ENCODE data around the gene STKLD1. TPM values are rescaled to one million over a fixed set of nuclear protein-coding genes. Genes with fewer than 3 reads are reported as not detected.

The STKLD1 gene
- total and polyA plus RNA-seq, 3 donors from 2014 or later = 8.4 to 33.1 (median 20.9) TPM

DNA sequence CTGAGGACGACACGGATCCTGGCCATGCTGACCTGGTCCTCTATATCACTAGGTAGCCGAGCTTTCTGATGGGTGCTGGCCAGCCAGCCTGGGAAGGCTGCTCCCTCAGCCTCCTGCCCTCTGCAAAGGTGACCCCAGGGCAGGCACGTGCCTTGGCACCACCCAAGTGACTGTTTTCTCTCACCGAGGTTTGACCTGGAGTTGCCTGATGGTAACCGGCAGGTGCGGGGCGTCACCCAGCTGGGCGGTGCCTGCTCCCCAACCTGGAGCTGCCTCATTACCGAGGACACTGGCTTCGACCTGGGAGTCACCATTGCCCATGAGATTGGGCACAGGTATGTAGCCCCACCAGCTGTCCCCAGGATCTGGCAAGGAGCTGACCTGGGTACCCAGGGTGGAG lies 49.8 kb downstream of the STKLD1 start:
- TF ChIP-seq POLR2A (IDR thresholded peaks at IDR 0.05) = no peak
- TF ChIP-seq, protein P1, sequence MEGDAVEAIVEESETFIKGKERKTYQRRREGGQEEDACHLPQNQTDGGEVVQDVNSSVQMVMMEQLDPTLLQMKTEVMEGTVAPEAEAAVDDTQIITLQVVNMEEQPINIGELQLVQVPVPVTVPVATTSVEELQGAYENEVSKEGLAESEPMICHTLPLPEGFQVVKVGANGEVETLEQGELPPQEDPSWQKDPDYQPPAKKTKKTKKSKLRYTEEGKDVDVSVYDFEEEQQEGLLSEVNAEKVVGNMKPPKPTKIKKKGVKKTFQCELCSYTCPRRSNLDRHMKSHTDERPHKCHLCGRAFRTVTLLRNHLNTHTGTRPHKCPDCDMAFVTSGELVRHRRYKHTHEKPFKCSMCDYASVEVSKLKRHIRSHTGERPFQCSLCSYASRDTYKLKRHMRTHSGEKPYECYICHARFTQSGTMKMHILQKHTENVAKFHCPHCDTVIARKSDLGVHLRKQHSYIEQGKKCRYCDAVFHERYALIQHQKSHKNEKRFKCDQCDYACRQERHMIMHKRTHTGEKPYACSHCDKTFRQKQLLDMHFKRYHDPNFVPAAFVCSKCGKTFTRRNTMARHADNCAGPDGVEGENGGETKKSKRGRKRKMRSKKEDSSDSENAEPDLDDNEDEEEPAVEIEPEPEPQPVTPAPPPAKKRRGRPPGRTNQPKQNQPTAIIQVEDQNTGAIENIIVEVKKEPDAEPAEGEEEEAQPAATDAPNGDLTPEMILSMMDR (IDR thresholded peaks at IDR 0.05) = no peak
- no peak overlapping the region for H3K4me3 ChIP-seq
- WGBS, 2 donors = 91% methylated on average over 11 of the region's 11 CpGs; no CpG with 5 or more reads in 1 of the 2 donors
- H3K27ac ChIP-seq = no peak overlapping the region
- intact Hi-C loops (cut with DNase I; ENCODE audit: low total_unique reads) = no loop called here
- H3K9me3 ChIP-seq = no peaks in the 10 kb centered on the region
- DNase-seq = no peak
- H3K36me3 ChIP-seq (ENCODE audit: low read depth, missing control alignments) = no peaks in the 10 kb centered on the region
- H3K4me1 ChIP-seq = no peaks in the 10 kb centered on the region
- no peaks in the 10 kb centered on the region for H3K27me3 ChIP-seq

DNA sequence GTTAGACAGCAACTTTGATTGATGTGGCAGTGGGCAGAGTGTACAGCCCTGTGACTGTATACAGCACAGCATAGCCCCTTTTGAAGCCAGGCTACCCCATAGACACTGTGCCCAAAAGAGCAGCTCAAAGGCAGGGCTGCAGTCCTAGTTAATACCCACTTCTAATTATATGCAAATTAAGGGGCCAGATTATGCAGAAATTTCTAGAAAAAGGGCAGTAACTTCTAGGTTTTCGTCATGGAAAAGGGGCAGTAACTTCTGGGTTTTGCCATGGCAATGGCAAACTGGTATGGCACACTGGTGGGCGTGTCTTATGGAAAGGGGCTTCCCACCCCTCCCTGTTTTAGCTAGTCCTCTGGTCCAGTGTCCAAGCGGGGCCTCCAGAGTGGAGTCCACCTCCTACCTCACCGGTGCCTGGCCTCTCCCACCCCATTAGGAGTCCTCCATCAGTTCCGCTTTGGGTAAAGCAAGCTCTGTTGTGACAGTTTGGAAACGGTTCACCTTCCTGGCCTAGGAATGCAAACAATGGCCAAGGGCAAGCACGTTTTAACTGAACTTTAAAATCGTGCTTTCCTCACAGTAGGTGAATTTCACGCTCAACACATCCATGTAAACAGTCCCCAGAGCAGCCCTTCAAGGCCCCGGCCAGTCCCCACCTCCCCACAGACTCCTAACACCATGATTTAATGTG lies 51.6 kb downstream of the STKLD1 start:
- Histone ChIP-seq H3K27me3 (no peaks in the 10 kb centered on the region), H3K9me3 (no peaks in the 10 kb centered on the region), H3K4me3 (peak overlapping the region in 1 of 2 donors; percentile 36), H3K36me3 (ENCODE audit: low read depth, missing control alignments) (no peaks in the 10 kb centered on the region), H3K4me1 (no peaks in the 10 kb centered on the region), H3K27ac (no peak overlapping the region)
- TF ChIP-seq, protein P1 (IDR thresholded peaks at IDR 0.05) = no peak
- no peak for TF ChIP-seq POLR2A (IDR thresholded peaks at IDR 0.05)
- intact Hi-C loops (cut with DNase I; ENCODE audit: low total_unique reads) = no loop called here
- DNase-seq = no peak
- 54 to 62% methylated on average over 10 of the region's 10 CpGs for WGBS, 2 donors

DNA sequence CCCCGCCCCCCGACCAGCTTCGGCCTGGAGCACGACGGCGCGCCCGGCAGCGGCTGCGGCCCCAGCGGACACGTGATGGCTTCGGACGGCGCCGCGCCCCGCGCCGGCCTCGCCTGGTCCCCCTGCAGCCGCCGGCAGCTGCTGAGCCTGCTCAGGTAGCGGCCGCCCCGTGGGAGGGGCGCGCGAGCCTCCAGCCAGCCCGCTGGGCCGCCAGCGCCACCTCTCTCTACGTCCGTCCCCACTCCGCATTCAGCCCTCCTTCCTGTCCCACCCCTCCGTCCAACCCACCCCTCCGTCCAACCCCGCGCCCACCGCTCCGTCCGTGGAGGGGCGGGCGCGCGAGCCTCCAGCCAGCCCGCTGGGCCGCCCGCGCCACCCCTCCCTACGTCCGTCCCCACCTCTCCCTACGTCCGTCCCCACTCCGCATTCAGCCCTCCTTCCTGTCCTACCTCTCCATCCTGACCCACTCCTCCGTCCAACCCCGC lies 52.5 kb downstream of the STKLD1 start:
- WGBS, 2 donors = 2 to 3% methylated on average over 15 to 40 of the region's 57 CpGs
- TF ChIP-seq, protein P1 (IDR thresholded peaks at IDR 0.05) = no peak
- no peak for TF ChIP-seq POLR2A (IDR thresholded peaks at IDR 0.05)
- Histone ChIP-seq H3K27ac (no peak overlapping the region), H3K9me3 (no peaks in the 10 kb centered on the region), H3K27me3 (no peaks in the 10 kb centered on the region), H3K36me3 (ENCODE audit: low read depth, missing control alignments) (no peaks in the 10 kb centered on the region), H3K4me3 (peak overlapping the region; percentile 24 to 38), H3K4me1 (no peaks in the 10 kb centered on the region)
- intact Hi-C loops (cut with DNase I; ENCODE audit: low total_unique reads) = no loop called here
- DNase-seq = no peak

DNA sequence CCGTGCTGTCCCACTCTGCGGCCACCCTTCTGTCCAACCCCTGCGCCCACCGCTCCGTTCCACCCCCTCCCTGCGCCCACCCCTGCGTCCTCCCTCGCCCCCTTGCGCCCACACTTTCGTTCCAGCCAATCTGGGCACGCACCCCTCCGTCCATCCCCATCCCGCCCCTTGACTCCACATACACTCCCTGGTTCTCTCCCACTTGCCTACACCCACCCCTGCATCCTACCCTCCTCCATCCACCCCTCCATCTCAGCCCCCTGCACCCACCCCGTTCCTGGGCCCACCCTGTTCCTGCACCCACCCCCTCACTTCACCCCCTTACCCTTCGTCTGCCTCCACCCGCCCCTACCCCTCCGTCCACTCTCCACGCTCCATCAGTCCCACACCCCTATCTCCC lies 53.0 kb downstream of the STKLD1 start:
- Histone ChIP-seq H3K4me3 (peak overlapping the region in 1 of 2 donors; percentile 38), H3K9me3 (no peaks in the 10 kb centered on the region), H3K27ac (no peak overlapping the region), H3K36me3 (ENCODE audit: low read depth, missing control alignments) (no peaks in the 10 kb centered on the region), H3K27me3 (no peaks in the 10 kb centered on the region), H3K4me1 (no peaks in the 10 kb centered on the region)
- TF ChIP-seq, protein P1 (IDR thresholded peaks at IDR 0.05) = no peak
- no peak for TF ChIP-seq POLR2A (IDR thresholded peaks at IDR 0.05)
- DNase-seq = no peak
- intact Hi-C loops (cut with DNase I; ENCODE audit: low total_unique reads) = no loop called here
- 10 to 12% methylated on average over 17 to 18 of the region's 18 CpGs for WGBS, 2 donors
